K562 (cell line): ENCODE results near the gene TOMM5. TPM values are rescaled to one million over a fixed set of nuclear protein-coding genes. Genes with fewer than 3 reads are reported as not detected.

Source experiments
- ATAC-seq: fragments of 200-7000 bp; cut with Tn5 transposase; 3 replicates; pipeline ENCODE4 v1.9.1; 2020; ENCODE audit warnings: moderate library complexity
- BruUV-seq: library from RNA; stranded (reverse); fragments of 400-500 nt; replicated peaks from 2 replicates; lab custom pipeline; 2021; lab: Mats Ljungman, UMichigan
- CTCF ChIA-PET: fragments of 300-600 bp; formaldehyde crosslinking; extraction: SDS; loops from one replicate; lab custom pipeline; 2021; ENCODE audit warnings: low intra/inter-chr PET ratio; lab: Yijun Ruan, JAX
- POLR2A ChIA-PET: fragments of 300-600, 350-650 bp; sonication (Branson Sonifier 250); formaldehyde crosslinking; extraction: SDS; loops from one replicate; lab custom pipeline; 2021; ENCODE audit warnings: antibody characterized with exemption, inconsistent platforms; lab: Yijun Ruan, JAX
- DNase-seq, 4 experiments: peaks; one replicate each; pipeline versions ENCODE4 v3.0.0 to v3.0.0-alpha.2; 2011 to 2018; ENCODE audit warnings: low spot score in 3 of 4, mixed read lengths in 3 of 4; ENCODE audit errors: extremely low read depth in 1 of 4
- FAIRE-seq: peaks from 2 replicates; lab custom pipeline; 2011; peaks lifted over from hg19 to GRCh38; lab: Jason Lieb, UNC
- H2AFZ ChIP-seq: 2 replicates; pipeline ENCODE4 v1.6.0; 2011; ENCODE audit warnings: low read depth, low read length, control low read depth, inconsistent platforms
- H3K27ac ChIP-seq: fragments of 200-600 bp; 3 replicates; pipeline ENCODE4 v1.8.0; 2011; ENCODE audit warnings: low read depth, mild to moderate bottlenecking, control low read depth, inconsistent platforms, low read length, moderate library complexity, mixed read lengths; ENCODE audit errors: extremely low read depth
- H3K27me3 ChIP-seq, 2 experiments: fragments of 300-600 bp in 1 of 2; 2 replicates in 1 of 2; 3 replicates in 1 of 2; pipeline versions ENCODE4 v1.6.0 to v1.8.0; 2011; ENCODE audit warnings: inconsistent platforms in 2 of 2, low read length in 2 of 2, mild to moderate bottlenecking in 1 of 2, mixed read lengths in 1 of 2, moderate library complexity in 1 of 2; ENCODE audit not compliant: control insufficient read depth in 2 of 2, insufficient read depth in 2 of 2
- H3K36me3 ChIP-seq: fragments of 300-600 bp; 3 replicates; pipeline ENCODE4 v1.8.0; 2011; ENCODE audit warnings: mild to moderate bottlenecking, low read length, inconsistent platforms; ENCODE audit not compliant: control insufficient read depth, insufficient read depth
- H3K4me1 ChIP-seq, 2 experiments: fragments of 200-600 bp in 1 of 2; replicated peaks in 1 of 2; 2 replicates in 1 of 2; 3 replicates in 1 of 2; pipeline versions ENCODE4 v1.5.1 to v1.8.0; 2011; ENCODE audit warnings: inconsistent platforms in 2 of 2, low read length in 2 of 2, mild to moderate bottlenecking in 1 of 2, mixed read lengths in 1 of 2, moderate library complexity in 1 of 2; ENCODE audit not compliant: control insufficient read depth in 2 of 2, insufficient read depth in 2 of 2
- H3K4me2 ChIP-seq: 2 replicates; pipeline ENCODE4 v1.6.1; 2011; ENCODE audit warnings: low read length, control low read depth, inconsistent platforms, mixed read lengths; ENCODE audit not compliant: insufficient read depth
- H3K4me3 ChIP-seq: fragments of 200-600 bp; sonication (generic), shearing (Covaris generic); 2 replicates; pipeline ENCODE4 v1.5.1; 2016; ENCODE audit warnings: control low read depth, inconsistent platforms
- H3K79me2 ChIP-seq: fragments of 200-600 bp; 3 replicates; pipeline ENCODE4 v1.8.0; 2011; ENCODE audit warnings: low read length, inconsistent platforms; ENCODE audit not compliant: control insufficient read depth, insufficient read depth
- H3K9ac ChIP-seq, 2 experiments: 2 replicates each; pipeline versions ENCODE4 v1.6.0 to v1.6.1; 2011; ENCODE audit warnings: low read depth in 2 of 2, low read length in 2 of 2, control low read depth in 1 of 2, inconsistent platforms in 1 of 2, mild to moderate bottlenecking in 1 of 2, mixed read lengths in 1 of 2; ENCODE audit not compliant: insufficient read depth in 1 of 2
- H3K9me1 ChIP-seq: one replicate; pipeline ENCODE4 v1.6.0; 2011; ENCODE audit warnings: inconsistent platforms, mild to moderate bottlenecking, low read length, moderate library complexity; ENCODE audit not compliant: control insufficient read depth, insufficient read depth
- H3K9me3 ChIP-seq: replicated peaks from 2 replicates; pipeline ENCODE4 v1.5.1; 2011; ENCODE audit warnings: low read depth, low read length, inconsistent platforms; ENCODE audit not compliant: control insufficient read depth, insufficient read depth
- H4K20me1 ChIP-seq: replicated peaks from 2 replicates; pipeline ENCODE4 v1.6.1; 2011; ENCODE audit warnings: low read length, inconsistent platforms, mixed read lengths; ENCODE audit not compliant: control insufficient read depth, insufficient read depth
- ATF1 ChIP-seq, 2 experiments: fragments of 450-650 bp in 1 of 2; IDR thresholded peaks; 2 replicates each; pipeline ENCODE4 v1.6.1; 2016; ENCODE audit warnings: missing compliant biosample characterization in 1 of 2, missing genetic modification characterization in 1 of 2
- ATF7 ChIP-seq: fragments of 450-650 bp; IDR thresholded peaks from 2 replicates; pipeline ENCODE4 v1.7.1; 2014; ENCODE audit warnings: mild to moderate bottlenecking, moderate library complexity
- EHMT2 ChIP-seq: fragments of 450-650 bp; IDR thresholded peaks from 2 replicates; pipeline ENCODE4 v1.6.1; 2018; ENCODE audit warnings: antibody characterized with exemption
- FOS ChIP-seq: IDR thresholded peaks from 3 replicates; pipeline ENCODE4 v1.6.1; 2011; ENCODE audit not compliant: insufficient read length; ENCODE audit errors: extremely low read depth
- MAFK ChIP-seq: IDR thresholded peaks from 2 replicates; pipeline ENCODE4 v1.6.1; 2011; ENCODE audit warnings: low read length, improper control_type of control experiment
- NR2C2 ChIP-seq, 2 experiments: fragments of 200-800 bp in 1 of 2; sonication (Bioruptor generic) in 1 of 2; sonication (generic) in 1 of 2; formaldehyde crosslinking in 1 of 2; IDR thresholded peaks; 2 replicates each; pipeline versions ENCODE4 v1.6.1 to v1.8.0; 2016 to 2022; ENCODE audit warnings: mild to moderate bottlenecking in 1 of 2, missing compliant biosample characterization in 1 of 2, missing genetic modification characterization in 1 of 2, missing genetic modification reagents in 1 of 2
- PRPF4 ChIP-seq: fragments of 200-400 bp; formaldehyde crosslinking; IDR thresholded peaks from one replicate; pipeline ENCODE4 v1.6.1; 2017; ENCODE audit warnings: low read length, low read depth, mild to moderate bottlenecking; ENCODE audit not compliant: insufficient read depth, poor library complexity, severe bottlenecking
- YY1 ChIP-seq, 3 experiments: IDR thresholded peaks; 2 replicates each; pipeline ENCODE4 v1.6.1; 2011; ENCODE audit warnings: low read length in 2 of 3, mild to moderate bottlenecking in 2 of 3, moderate library complexity in 2 of 3, borderline replicate concordance in 1 of 3, control low read depth in 1 of 3, low read depth in 1 of 3; ENCODE audit not compliant: insufficient read depth in 3 of 3, insufficient replicate concordance in 2 of 3, control insufficient read depth in 1 of 3, insufficient read length in 1 of 3; ENCODE audit errors: extremely low read depth in 1 of 3
- ZNF263 ChIP-seq: sonication (generic); formaldehyde crosslinking; IDR thresholded peaks from 2 replicates; pipeline ENCODE4 v1.8.0; 2022; ENCODE audit warnings: mild to moderate bottlenecking, missing genetic modification reagents, borderline replicate concordance
- WGBS: fragments of 100-300 bp; shearing (Covaris generic); methylation state at CpG from one replicate; pipeline ENCODE4 v1.1.6; 2016; ENCODE audit warnings: low coverage, mixed read lengths; ENCODE audit not compliant: insufficient coverage; ENCODE audit errors: missing lambda C conversion rate; 5-methylcytosine and 5-hydroxymethylcytosine counted together
- in situ Hi-C: fragments of 300-500 bp; cut with MboI; formaldehyde crosslinking; loops from 4 replicates; pipeline ENCODE4 v1.15.0; 2018; ENCODE audit warnings: inconsistent platforms, mixed read lengths
- intact Hi-C: fragments of 100-400 bp; cut with micrococcal nuclease; formaldehyde crosslinking; loops from 2 replicates; pipeline ENCODE4 v1.14.2; 2022
- polyA plus RNA-seq, 8 experiments: library from polyadenylated mRNA; depleted of rRNA in 4 of 8; stranded (reverse) in 5 of 8; unstranded in 3 of 8; fragments of >200 nt; fragmentation: Nextera tagmentation in 2 of 8; fragmentation: Illumina TruSeq in 1 of 8; extraction: Ambion mirVana in 2 of 8; extraction: Trizol in 1 of 8; gene quantifications; 2 replicates each; pipeline versions ENCODE4 v1.2.1 to v1.2.3, GENCODE V29; 2011 to 2014; ENCODE audit warnings: inconsistent platforms in 1 of 8, missing spikeins in 1 of 8
- total RNA-seq, 7 experiments: library from RNA; depleted of rRNA in 6 of 7; stranded (reverse); fragments of >200 nt in 6 of 7; fragmentation: Illumina TruSeq in 2 of 7; extraction: Trizol in 2 of 7; gene quantifications; 2 replicates each; pipeline versions ENCODE4 v1.2.1 to v1.2.3, GENCODE V29; 2011 to 2021; ENCODE audit warnings: low replicate concordance in 1 of 7
- TF ChIP-seq, protein P1 (sequence below), 2 experiments: fragments of 450-650 bp; formaldehyde crosslinking in 1 of 2; IDR thresholded peaks; 2 replicates each; pipeline versions ENCODE4 v1.4.0 to v1.6.1; 2014 to 2020; ENCODE audit warnings: mild to moderate bottlenecking in 2 of 2, borderline replicate concordance in 1 of 2, low read depth in 1 of 2

TOMM5 gene
- total and polyA plus RNA-seq, 9 of the 15 experiments (the other 6 are each of a cell fraction or from before 2014, with no cell fraction given): 262 to 1,742 (median 496) TPM

DNA sequence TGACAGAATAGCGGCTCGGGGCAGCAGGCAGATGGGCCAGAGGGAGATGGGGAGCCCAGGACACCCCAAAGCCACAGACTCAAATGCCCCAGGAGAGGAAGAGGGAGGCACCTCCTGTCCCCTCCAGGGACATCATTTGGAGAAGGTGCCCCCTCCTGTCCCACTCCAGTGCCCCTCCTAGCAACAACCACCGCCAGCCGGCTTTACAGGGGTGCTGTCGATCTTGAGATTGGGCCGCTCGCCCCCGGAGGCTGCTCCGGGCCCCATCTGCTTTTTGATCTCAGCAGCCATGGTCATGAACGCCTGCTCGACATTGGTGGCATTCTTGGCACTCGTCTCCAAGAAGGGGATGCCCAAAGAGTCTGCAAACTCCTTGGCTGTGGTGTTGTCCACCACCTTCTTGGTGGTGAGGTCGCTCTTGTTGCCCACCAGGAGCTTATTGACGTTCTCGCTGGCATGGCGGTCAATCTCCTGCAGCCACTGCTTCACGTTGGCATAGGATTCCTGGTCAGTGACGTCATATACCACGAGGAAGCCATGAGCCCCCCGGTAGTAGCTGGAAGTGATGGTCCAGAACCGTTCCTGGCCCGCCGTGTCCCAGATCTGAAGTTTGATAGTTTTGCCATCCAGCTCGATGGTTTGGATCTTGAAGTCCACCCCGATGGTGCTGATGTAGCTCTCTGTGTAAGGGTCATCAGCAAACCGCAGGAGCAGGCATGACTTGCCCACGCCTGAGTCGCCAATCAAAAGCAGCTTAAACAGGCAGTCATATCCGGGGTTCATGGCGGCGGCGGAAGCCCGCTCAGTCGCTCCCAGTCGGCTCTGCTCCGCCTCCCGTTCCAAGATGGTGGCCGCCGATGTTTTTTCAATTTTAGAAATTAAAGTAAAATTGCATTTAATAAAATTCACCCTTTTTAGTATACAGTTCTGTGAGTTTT lies 44.4 kb upstream of the TOMM5 start:
- Histone ChIP-seq H4K20me1 (no peaks in the 10 kb centered on the region), H3K27ac (no peak overlapping the region), H2AFZ (peak overlapping the region; percentile 52), H3K4me1 (peaks cover 0 to 6% of the 10 kb centered on the region in 2 experiments; a peak in 1 of 5 replicates), H3K79me2 (no peaks in the 10 kb centered on the region), H3K9me3 (no peaks in the 10 kb centered on the region), H3K27me3 (peaks cover 9 to 18% of the 10 kb centered on the region in 2 experiments; a peak in 3 of 5 replicates), H3K4me2 (peak overlapping the region; percentile 31; the same call in 1 of the 2 replicates), H3K9ac (no peak overlapping the region), H3K9me1 (no peaks in the 10 kb centered on the region), H3K36me3 (no peaks in the 10 kb centered on the region), H3K4me3 (no peak overlapping the region)
- 33% methylated on average over 39 of the region's 39 CpGs for WGBS
- in situ Hi-C loops: no loop called here
- POLR2A ChIA-PET: interaction anchor here (1.1 to 1.2 kb wide), 3 partner anchors 20 to 31 kb away, joined by 3 to 5 read pairs (median 3); no protein-coding TSS in a partner anchor
- ATAC-seq (peak; percentile 58), DNase-seq (no peak), FAIRE-seq (no peak)
- CTCF ChIA-PET: no interaction called here
- intact Hi-C loops: no loop called here
- no TSS peak for BruUV-seq
- TF ChIP-seq PRPF4 (no peak), NR2C2 (CRISPR knock-in tag; IDR thresholded peaks at IDR 0.05) (no peak), NR2C2 (tag; IDR thresholded peaks at IDR 0.05) (no peak), EHMT2 (0 out of 2 replicates have a peak, but pooled peaks have one; percentile 49), FOS (no peak), ATF1 (CRISPR knock-in tag; IDR thresholded peaks at IDR 0.05) (no peak), ATF1 (tag; IDR thresholded peaks at IDR 0.05) (peak; percentile 70), MAFK (no peak), YY1 (IDR thresholded peaks at IDR 0.05; ENCODE audit: borderline replicate concordance in 1 of 3, control insufficient read depth in 1 of 3, extremely low read depth in 1 of 3, insufficient read depth in 3 of 3, insufficient read length in 1 of 3, insufficient replicate concordance in 2 of 3, low read depth in 1 of 3, low read length in 2 of 3) (peak in 1 of 3 experiments; percentile 53), ATF7 (peak; percentile 66; the same call in 1 of the 2 replicates), ZNF263 (CRISPR knock-in tag) (no peak)
- TF ChIP-seq, protein P1, sequence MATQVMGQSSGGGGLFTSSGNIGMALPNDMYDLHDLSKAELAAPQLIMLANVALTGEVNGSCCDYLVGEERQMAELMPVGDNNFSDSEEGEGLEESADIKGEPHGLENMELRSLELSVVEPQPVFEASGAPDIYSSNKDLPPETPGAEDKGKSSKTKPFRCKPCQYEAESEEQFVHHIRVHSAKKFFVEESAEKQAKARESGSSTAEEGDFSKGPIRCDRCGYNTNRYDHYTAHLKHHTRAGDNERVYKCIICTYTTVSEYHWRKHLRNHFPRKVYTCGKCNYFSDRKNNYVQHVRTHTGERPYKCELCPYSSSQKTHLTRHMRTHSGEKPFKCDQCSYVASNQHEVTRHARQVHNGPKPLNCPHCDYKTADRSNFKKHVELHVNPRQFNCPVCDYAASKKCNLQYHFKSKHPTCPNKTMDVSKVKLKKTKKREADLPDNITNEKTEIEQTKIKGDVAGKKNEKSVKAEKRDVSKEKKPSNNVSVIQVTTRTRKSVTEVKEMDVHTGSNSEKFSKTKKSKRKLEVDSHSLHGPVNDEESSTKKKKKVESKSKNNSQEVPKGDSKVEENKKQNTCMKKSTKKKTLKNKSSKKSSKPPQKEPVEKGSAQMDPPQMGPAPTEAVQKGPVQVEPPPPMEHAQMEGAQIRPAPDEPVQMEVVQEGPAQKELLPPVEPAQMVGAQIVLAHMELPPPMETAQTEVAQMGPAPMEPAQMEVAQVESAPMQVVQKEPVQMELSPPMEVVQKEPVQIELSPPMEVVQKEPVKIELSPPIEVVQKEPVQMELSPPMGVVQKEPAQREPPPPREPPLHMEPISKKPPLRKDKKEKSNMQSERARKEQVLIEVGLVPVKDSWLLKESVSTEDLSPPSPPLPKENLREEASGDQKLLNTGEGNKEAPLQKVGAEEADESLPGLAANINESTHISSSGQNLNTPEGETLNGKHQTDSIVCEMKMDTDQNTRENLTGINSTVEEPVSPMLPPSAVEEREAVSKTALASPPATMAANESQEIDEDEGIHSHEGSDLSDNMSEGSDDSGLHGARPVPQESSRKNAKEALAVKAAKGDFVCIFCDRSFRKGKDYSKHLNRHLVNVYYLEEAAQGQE (IDR thresholded peaks at IDR 0.05; ENCODE audit: borderline replicate concordance): peak; percentile 60
- TF ChIP-seq, protein P1 (CRISPR knock-in tag; IDR thresholded peaks at IDR 0.05; ENCODE audit: low read depth): no peak
